ENCODE measurements around the gene DUSP8. TPM values are rescaled to one million over a fixed set of nuclear protein-coding genes. Genes with fewer than 3 reads are reported as not detected.

DUSP8 gene
- total RNA-seq, 1 donor from 2014 or later: 14.8 TPM

DNA sequence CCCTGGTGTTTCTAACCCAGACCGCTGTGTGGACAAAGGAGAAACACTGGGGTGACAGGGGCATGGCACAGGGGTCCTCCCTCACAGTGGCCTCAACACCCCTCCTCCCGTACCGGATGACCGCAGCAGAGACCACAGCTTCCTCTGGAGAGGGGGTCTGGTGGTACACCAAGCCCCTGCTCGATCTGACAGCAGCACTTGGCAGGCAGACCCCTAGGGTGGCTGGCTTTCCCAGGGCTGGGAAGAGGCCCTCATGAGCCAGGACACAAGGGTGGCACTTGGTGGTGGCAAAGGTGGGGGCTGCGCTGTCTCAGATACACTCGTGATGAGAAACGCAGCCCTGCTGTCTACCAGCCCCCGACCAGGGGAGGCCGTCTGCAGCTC lies 38.7 kb downstream of the DUSP8 start:
- no peak for DNase-seq (ENCODE audit: low spot score)

DNA sequence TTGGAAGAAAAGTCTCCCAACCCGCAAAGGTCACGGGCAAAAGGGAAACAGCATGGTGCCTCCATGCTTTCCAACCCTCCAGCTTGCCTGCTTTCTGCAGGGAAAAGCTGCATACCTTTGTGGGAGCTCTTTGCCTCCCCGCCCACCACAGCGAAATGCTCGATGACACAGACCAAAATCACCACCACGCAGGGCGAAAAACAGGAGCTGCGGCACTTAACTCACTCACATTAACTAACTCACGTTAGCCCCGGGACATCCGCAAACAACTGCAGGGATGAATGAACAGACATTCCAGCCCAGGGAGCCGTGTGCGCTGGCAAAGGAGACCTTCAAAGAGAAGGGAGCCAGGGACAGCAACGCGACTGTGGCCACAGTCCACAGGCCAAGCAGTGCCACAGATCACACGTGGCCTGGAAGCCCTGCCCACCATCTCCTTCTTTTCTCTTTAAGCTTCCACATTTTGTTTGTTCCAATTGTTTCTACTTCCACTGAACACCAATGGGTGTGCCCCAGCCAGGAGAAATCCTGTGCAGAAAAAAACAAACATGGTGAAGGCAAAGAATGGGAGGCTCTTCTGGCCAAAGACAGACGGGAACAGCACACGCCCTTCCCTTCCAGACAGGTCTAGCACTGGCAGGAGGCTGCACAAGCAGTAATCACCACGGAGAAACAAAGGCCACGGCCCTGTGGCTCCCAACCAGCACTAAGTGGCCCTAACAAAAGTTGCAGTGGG lies 39.3 kb downstream of the DUSP8 start:
- no peak for DNase-seq (ENCODE audit: low spot score)

GRCh38 chr11:1532014-1532586 lies 40.0 kb downstream of the DUSP8 start:
- no peak for DNase-seq (ENCODE audit: low spot score)

DNA sequence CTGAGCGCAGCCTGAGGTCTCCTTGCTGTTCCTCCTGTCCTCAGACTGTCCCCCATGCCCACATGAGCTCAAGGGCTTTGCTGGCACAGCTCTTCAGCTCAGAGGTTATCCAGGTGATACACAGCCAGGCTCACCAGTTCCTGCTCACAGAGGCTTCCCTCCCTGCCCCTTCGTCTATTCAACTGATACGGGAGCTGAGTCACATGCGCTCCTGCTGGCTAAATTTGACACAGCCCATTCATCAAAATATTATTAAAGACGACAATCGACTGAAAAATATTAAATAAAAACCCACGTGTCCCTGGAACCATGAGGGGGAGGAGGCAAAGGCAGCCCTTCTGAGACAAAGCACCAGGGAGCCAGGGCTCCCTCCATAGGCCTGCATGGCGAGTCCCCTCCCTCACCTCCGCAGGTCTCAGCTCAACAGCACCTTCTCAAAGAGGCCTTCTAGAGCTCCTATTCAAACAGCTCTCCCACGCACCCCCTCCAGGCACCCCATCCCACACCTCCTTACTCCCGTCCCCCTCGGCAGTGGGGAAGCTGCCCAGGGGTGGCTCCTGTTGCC lies 40.5 kb downstream of the DUSP8 start:
- no peak for DNase-seq (ENCODE audit: low spot score)

GRCh38 chr11:1530686-1531448 lies 41.2 kb downstream of the DUSP8 start:
- no peak for DNase-seq (ENCODE audit: low spot score)

DNA sequence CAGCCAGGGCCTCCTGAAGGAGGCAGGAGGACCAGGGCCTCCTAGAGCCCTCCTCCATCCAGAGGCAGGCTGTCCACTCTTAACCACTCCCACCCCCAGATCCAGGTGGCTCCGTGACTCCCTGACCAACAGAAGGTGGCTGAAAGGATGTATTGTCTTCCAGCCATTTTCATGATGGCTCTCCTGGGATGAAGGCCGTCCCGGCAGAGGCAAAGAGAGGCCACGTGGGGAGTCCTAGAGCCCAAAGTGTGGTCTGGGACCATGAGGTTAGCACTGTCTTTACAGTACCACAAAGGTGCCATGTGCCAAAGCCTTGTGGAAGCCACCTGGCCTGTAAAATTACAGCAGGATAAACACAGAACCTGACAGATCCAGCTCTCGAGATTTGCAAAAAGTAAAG lies 42.3 kb downstream of the DUSP8 start:
- no peak for DNase-seq (ENCODE audit: low spot score)

- DNase-seq (ENCODE audit: low spot score): no peak
These were observed 42.8 kb downstream of the DUSP8 start for GRCh38 chr11:1529286-1529685.

GRCh38 chr11:1528710-1529109 lies 43.4 kb downstream of the DUSP8 start:
- DNase-seq (ENCODE audit: low spot score): no peak

DNA sequence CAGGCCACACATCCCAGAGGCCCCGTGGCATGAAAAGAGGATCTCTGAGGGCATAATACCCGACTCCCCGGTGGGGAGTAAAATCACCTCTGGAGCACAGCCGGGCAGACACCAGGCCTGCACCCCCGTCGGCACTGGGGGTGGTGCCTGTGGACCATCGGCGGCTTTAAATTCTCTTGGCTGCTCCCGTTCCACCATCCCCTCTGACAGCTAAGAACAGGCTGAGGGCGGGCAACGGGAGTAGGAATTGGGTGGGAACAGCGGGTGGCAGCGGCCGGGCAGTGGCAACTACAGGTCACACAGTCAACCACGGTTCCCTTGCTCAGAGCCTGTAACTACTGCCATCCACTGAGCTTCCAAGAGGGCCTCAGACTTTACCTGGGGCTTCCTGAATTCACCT lies 45.3 kb downstream of the DUSP8 start:
- DNase-seq (ENCODE audit: low spot score): no peak

GRCh38 chr11:1523779-1524178 lies 48.3 kb downstream of the DUSP8 start:
- DNase-seq (ENCODE audit: low spot score): no peak

DNA sequence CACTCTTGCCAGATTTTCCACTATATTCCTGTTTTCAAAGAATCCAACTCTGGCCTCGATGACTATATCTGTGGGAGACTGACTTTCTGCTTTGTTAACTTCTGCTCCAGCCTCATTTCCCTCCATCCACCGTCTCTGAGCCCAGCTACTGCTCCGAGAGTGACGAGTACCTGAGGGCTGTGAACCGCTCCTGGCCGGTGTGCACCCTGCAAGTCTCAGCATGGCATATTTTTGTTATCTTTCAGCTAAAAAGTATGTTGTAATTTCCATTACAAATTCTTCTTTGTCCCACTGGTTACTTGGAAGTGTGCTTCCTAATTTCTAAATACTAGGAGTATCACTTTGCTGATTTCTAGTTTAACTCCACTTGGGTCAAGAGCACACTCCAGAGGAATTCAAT lies 49.0 kb downstream of the DUSP8 start:
- no peak for DNase-seq (ENCODE audit: low spot score)

DNA sequence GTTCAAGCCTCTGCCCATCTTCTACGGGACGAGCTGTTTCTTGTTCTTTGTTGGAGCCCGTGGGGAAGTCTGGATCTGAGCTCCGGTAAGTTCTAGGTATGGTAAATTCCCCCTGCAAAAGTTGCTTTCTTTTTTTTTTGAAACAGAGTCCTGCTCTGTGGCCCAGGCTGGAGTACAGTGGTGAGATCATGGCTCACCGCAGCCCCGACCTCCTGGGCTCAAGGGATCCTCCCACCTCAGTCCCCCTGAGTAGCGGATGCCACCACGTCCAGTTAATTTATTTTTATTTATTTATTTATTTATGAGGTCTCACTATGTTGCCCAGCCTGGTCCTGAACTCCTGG lies 50.0 kb downstream of the DUSP8 start:
- no peak for DNase-seq (ENCODE audit: low spot score)

GRCh38 chr11:1521382-1522080 lies 50.5 kb downstream of the DUSP8 start:
- DNase-seq (ENCODE audit: low spot score): no peak

- DNase-seq (ENCODE audit: low spot score): no peak
These were observed 51.3 kb downstream of the DUSP8 start for GRCh38 chr11:1520663-1521267.

GRCh38 chr11:1520209-1520662 lies 51.8 kb downstream of the DUSP8 start:
- no peak for DNase-seq (ENCODE audit: low spot score)

- DNase-seq (ENCODE audit: low spot score): no peak
These were observed 52.8 kb downstream of the DUSP8 start for GRCh38 chr11:1519028-1520010.

DNA sequence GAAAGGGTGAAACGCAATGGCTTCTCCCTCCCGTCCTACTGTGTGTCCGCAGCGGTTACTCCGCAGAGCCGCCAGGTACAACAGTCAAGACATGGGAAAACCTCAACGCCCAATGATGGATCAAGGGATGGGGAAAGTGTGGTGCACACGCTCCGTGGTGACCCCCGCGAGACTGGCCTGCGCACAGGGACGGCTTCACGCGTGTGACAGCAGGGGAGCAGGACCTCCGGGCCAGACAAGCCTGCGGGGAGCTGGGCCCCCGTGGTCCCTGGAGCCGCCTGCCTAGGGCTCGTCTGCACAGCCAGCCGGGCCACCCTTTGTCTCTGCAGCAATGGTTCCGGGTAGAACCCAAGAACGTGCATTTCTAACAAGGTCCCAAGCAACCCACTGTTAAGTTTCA lies 53.8 kb downstream of the DUSP8 start:
- DNase-seq (ENCODE audit: low spot score): no peak

DNA sequence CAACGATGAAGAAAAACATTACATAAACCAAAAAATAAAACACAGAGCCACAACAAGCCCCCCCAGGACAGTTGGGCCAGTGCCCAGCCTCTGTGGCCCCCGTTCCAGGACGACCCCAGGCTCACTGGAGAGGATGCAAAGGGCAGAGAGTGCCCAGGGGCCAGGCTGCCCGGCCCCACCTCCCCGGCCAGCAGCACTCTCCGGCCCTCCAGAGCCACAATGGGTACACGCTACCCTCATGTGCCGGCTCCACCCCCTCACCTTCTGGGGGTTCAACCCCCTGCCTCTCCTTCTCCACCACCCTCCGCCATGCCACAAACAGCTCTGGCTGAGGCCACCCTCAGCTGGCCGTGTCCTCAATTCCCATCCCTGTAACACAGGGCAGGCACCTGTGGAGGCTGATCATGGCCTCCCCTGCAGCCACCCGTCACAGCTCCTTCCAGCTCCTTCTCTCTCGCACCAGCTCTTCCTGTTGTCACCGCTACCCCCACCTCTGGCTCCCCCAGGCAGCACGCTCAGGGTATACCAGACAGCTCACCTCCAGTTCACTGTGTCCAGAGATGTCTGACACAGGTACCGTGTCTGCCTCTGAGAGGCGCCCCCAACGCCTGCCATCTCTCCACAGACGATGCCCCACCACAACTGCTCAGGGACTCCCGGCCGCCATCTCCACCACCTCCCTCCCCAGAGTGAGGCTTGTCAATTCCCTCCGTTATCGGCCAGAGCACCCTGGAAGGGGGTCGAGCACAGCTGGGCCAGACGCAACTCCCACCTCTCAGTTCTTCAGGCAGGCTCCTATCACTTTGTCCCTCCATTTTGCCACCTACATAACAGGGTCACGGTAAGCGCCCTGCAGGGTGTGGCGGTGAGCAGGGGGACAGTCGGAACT lies 54.7 kb downstream of the DUSP8 start:
- no peak for DNase-seq (ENCODE audit: low spot score)
